IPS DF 6.9 (cell line): Measurements from ENCODE around the gene SYDE2.

Source experiments
- DNase-seq: peaks from one replicate; pipeline ENCODE4 v3.0.0-alpha.2; 2013; ENCODE audit warnings: low read depth, low spot score
- H3K27ac ChIP-seq: one replicate; pipeline ENCODE4 v1.5.1; 2013; ENCODE audit warnings: low read length, control low read depth
- H3K27me3 ChIP-seq: 2 replicates; pipeline ENCODE4 v1.6.1; 2013; ENCODE audit warnings: mild to moderate bottlenecking, low read length; ENCODE audit not compliant: control insufficient read depth, insufficient read depth
- H3K36me3 ChIP-seq: 2 replicates; pipeline ENCODE4 v1.6.1; 2013; ENCODE audit warnings: low read length; ENCODE audit not compliant: control insufficient read depth, insufficient read depth
- H3K4me1 ChIP-seq: 2 replicates; pipeline ENCODE4 v1.6.1; 2013; ENCODE audit warnings: low read length; ENCODE audit not compliant: control insufficient read depth, insufficient read depth
- H3K4me3 ChIP-seq: 2 replicates; pipeline ENCODE4 v1.5.1; 2013; ENCODE audit warnings: mild to moderate bottlenecking, low read length
- H3K9me3 ChIP-seq: 2 replicates; pipeline ENCODE4 v1.6.1; 2013; ENCODE audit warnings: low read length, inconsistent platforms; ENCODE audit not compliant: control insufficient read depth, insufficient read depth
- WGBS: extraction: QIAGEN DNeasy Blood & Tissue Kit; methylation state at CpG from one replicate; pipeline ENCODE4 v1.1.7; 2013; ENCODE audit warnings: mixed read lengths, missing lambda C conversion rate; ENCODE audit not compliant: insufficient read length, insufficient coverage; 5-methylcytosine and 5-hydroxymethylcytosine counted together

SYDE2 gene

GRCh38 chr1:85229574-85230097 is 28.8 kb upstream of the SYDE2 start:
- no peak overlapping the region for H3K27ac ChIP-seq
- H3K4me1 ChIP-seq = peaks cover 2% of the 10 kb centered on the region; the same call in 1 of the 2 replicates
- no peaks in the 10 kb centered on the region for H3K27me3 ChIP-seq
- no peak overlapping the region for H3K4me3 ChIP-seq
- WGBS = no CpG with 5 or more reads among the region's 6 CpGs
- no peaks in the 10 kb centered on the region for H3K9me3 ChIP-seq
- no peaks in the 10 kb centered on the region for H3K36me3 ChIP-seq
- no peak for DNase-seq

DNA sequence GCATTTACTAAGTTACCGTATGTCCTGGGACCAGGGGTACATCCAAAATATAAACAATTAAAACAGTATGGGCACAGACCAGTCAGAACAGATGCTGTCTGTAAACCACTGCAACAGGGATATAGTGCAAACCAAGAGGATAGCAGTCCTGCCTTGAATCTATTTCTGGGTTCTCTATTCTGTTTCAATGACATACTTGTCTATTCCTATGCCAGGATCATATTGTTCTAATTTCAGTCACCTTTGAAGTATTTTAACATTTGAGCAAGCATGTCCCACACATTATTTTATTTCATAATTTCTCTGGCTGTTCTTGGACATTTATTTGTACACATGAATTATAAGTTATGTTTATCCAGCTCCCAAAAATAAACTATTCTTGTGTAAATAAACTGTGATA is 28.2 kb upstream of the SYDE2 start:
- no peak overlapping the region for H3K4me3 ChIP-seq
- peaks cover 2% of the 10 kb centered on the region; the same call in 1 of the 2 replicates for H3K4me1 ChIP-seq
- no peak for DNase-seq
- no peak overlapping the region for H3K27ac ChIP-seq
- H3K27me3 ChIP-seq = no peaks in the 10 kb centered on the region
- H3K9me3 ChIP-seq = no peaks in the 10 kb centered on the region
- no peaks in the 10 kb centered on the region for H3K36me3 ChIP-seq
- no CpG with 5 or more reads among the region's 1 CpG for WGBS

DNA sequence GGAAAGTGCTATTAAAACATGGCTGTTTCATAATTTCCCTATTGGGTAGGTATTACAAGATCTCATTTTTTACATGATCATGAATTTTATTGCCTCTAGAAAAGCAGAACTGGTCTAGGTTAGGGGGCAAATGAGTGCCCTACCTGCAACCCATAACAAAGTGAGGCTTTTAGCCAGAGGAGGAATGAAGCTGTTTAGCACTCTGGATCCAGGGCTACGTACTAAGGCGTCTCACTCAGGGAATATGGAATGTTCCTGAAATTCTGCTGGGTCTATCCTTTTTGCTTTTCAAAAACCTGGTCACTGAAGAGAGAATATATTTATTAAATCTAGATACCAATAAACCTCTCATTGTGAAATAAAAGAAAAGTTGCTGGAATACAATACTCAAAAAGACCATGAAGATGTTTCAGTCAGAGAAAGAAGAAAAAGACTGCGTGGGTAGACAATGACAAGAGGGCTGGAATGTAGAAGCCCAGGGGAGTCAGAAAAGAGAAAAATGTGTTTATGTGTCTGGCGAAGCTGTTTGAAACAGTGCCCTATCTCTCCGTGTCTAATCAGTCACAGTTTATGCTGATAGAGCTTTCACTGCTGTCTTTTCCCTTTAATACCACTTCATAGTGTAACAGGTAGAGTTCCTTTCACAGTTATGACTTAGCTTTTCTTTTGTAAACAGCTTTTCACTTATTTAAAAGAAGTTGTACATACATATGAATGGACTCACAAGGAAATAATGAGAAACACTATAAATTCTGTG is 25.0 kb upstream of the SYDE2 start:
- Histone ChIP-seq H3K4me1 (peaks cover 2% of the 10 kb centered on the region; the same call in 1 of the 2 replicates), H3K36me3 (no peaks in the 10 kb centered on the region), H3K9me3 (no peaks in the 10 kb centered on the region), H3K27me3 (no peaks in the 10 kb centered on the region), H3K27ac (no peak overlapping the region), H3K4me3 (no peak overlapping the region)
- WGBS = no CpG with 5 or more reads among the region's 5 CpGs
- DNase-seq = no peak

DNA sequence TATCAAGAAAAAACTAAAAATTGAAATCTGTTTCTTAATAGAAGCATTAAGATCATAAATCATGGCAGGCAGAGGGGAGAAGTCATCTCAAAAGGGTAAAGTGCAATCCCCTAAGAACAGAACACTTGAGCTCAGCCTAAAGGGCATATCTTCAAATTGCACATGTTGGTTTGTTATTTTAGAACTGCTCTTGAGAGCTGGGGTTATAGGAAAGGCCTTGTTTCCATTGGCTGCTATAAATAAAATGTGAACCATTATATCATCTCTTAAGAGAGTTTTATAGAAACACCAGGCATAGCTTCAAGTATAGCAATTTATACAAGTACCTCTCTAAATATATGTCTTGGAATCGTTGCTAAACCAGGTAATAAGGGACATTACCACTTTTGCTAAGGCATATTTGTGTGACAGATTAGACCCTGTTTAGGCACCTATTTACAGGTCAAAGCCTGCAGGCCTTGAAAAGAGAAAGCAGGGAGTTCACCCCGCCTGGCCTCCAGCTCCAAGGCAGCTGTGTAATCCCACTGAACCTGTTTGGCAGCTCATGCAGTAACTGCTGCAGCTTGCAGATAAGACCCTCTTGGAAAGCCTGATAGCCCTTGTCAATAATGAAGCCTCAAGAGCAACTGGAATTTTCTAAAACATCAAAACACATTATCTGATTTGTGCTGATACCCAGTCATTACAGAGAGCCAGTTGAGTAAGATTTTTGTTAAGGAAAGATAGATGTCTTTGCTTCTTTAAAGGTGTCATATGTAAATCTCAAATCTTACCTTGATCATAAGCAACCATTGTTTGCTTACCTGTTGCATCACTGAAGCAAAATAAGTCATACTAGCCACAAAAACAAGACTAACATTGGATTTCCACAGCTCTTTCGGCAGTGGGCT is 24.2 kb upstream of the SYDE2 start:
- no peaks in the 10 kb centered on the region for H3K36me3 ChIP-seq
- H3K4me3 ChIP-seq = no peak overlapping the region
- H3K27ac ChIP-seq = no peak overlapping the region
- no peak for DNase-seq
- no peaks in the 10 kb centered on the region for H3K27me3 ChIP-seq
- H3K9me3 ChIP-seq = no peaks in the 10 kb centered on the region
- H3K4me1 ChIP-seq = peaks cover 2% of the 10 kb centered on the region; the same call in 1 of the 2 replicates
- no CpG with 5 or more reads among the region's 3 CpGs for WGBS

- no peaks in the 10 kb centered on the region for H3K9me3 ChIP-seq
- H3K27me3 ChIP-seq = no peaks in the 10 kb centered on the region
- DNase-seq = no peak
- H3K27ac ChIP-seq = no peak overlapping the region
- peaks cover 2% of the 10 kb centered on the region; the same call in 1 of the 2 replicates for H3K4me1 ChIP-seq
- no peak overlapping the region for H3K4me3 ChIP-seq
- H3K36me3 ChIP-seq = no peaks in the 10 kb centered on the region
Observed at GRCh38 chr1:85224295-85224694, 23.5 kb upstream of the SYDE2 start.

GRCh38 chr1:85223334-85223733 is 22.5 kb upstream of the SYDE2 start:
- Histone ChIP-seq H3K4me3 (no peak overlapping the region), H3K4me1 (peaks cover 2% of the 10 kb centered on the region; the same call in 1 of the 2 replicates), H3K27ac (no peak overlapping the region), H3K9me3 (no peaks in the 10 kb centered on the region), H3K27me3 (no peaks in the 10 kb centered on the region), H3K36me3 (no peaks in the 10 kb centered on the region)
- no CpG with 5 or more reads among the region's 5 CpGs for WGBS
- DNase-seq = no peak

GRCh38 chr1:85220756-85221201 is 20.0 kb upstream of the SYDE2 start:
- no peak overlapping the region for H3K27ac ChIP-seq
- H3K4me1 ChIP-seq = peaks cover 2% of the 10 kb centered on the region; the same call in 1 of the 2 replicates
- no peak overlapping the region for H3K4me3 ChIP-seq
- no peaks in the 10 kb centered on the region for H3K27me3 ChIP-seq
- WGBS = no CpG with 5 or more reads among the region's 7 CpGs
- H3K9me3 ChIP-seq = no peaks in the 10 kb centered on the region
- no peak for DNase-seq
- no peaks in the 10 kb centered on the region for H3K36me3 ChIP-seq

DNA sequence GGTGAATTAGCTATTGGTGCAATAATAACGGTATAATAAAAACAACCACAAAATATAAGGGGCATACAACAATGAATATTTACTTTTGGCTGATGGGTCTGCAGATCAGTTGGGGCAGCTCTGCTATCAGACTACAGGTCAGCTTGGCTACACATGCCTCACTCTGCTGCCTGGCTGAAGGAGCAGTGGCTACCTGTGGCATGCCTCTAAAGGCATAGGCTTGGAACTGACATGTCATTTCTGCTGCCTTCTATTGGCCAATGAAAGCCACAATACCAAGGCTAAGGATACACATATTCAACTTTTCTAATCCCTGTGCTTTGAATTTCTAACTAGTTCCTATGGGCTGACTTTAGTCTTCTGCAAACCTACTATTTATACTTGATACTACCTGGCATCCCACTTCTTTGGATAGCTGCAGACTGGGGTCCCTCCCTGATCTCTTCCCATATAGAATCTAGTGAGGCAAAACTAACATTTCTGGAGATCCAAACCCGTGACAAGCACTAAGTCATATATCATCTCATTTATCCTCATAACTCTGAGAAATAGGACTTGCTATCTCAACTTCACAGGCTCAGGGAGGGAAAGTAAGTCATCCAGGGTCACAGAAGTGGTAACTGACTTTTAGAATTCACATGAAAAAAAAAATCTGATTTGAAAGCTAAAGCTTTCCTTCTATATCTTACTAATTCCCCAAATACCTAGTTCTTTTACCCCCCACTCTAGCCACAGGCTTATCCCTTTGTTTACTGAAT is 19.2 kb upstream of the SYDE2 start:
- H3K4me1 ChIP-seq = no peaks in the 10 kb centered on the region
- H3K4me3 ChIP-seq = no peak overlapping the region
- no peaks in the 10 kb centered on the region for H3K27me3 ChIP-seq
- H3K36me3 ChIP-seq = no peaks in the 10 kb centered on the region
- no CpG with 5 or more reads among the region's 2 CpGs for WGBS
- H3K27ac ChIP-seq = no peak overlapping the region
- no peak for DNase-seq
- H3K9me3 ChIP-seq = no peaks in the 10 kb centered on the region

GRCh38 chr1:85216697-85217096 is 15.9 kb upstream of the SYDE2 start:
- Histone ChIP-seq H3K36me3 (no peaks in the 10 kb centered on the region), H3K27me3 (no peaks in the 10 kb centered on the region), H3K4me3 (no peak overlapping the region), H3K4me1 (no peaks in the 10 kb centered on the region), H3K9me3 (no peaks in the 10 kb centered on the region), H3K27ac (no peak overlapping the region)
- DNase-seq = no peak

- WGBS = no CpG with 5 or more reads among the region's 5 CpGs
- Histone ChIP-seq H3K27me3 (no peaks in the 10 kb centered on the region), H3K9me3 (no peaks in the 10 kb centered on the region), H3K36me3 (no peaks in the 10 kb centered on the region), H3K4me3 (no peak overlapping the region), H3K27ac (no peak overlapping the region), H3K4me1 (no peaks in the 10 kb centered on the region)
- no peak for DNase-seq
Observed at GRCh38 chr1:85214654-85215053, 13.8 kb upstream of the SYDE2 start.
